Endothelial cell of umbilical vein (primary cell): ENCODE results near the gene TBX21. TPM values are rescaled to one million over a fixed set of nuclear protein-coding genes. Genes with fewer than 3 reads are reported as not detected.
"Not testable (repeated sequence)": the region's sequence is repeated elsewhere in the genome, so short reads cannot be mapped to it uniquely, and the experiment has no call there.

ENCODE experiments used
- BruUV-seq: library from RNA; stranded (reverse); fragments of 400-500 nt; replicated peaks from 2 replicates; lab custom pipeline; 2021; lab: Mats Ljungman, UMichigan
- CTCF ChIA-PET: fragments of 300-600, 350-600 bp; sonication (Branson Sonifier 250); formaldehyde crosslinking; loops from one replicate; lab custom pipeline; 2021; ENCODE audit warnings: antibody characterized with exemption, inconsistent platforms; lab: Charles Lee
- POLR2A ChIA-PET: fragments of 300-600, 350-600 bp; sonication (Branson Sonifier 250); formaldehyde crosslinking; loops from one replicate; lab custom pipeline; 2021; ENCODE audit warnings: antibody characterized with exemption, inconsistent platforms; lab: Charles Lee
- DNase-seq: peaks from one replicate; pipeline ENCODE4 v3.0.0-alpha.2; 2011; ENCODE audit warnings: low read depth, low spot score
- FAIRE-seq: peaks from 2 replicates; lab custom pipeline; 2011; peaks lifted over from hg19 to GRCh38; lab: Jason Lieb, UNC
- H2AFZ ChIP-seq: 2 replicates; pipeline ENCODE4 v1.6.0; 2012; ENCODE audit warnings: low read depth, low read length, control low read depth, inconsistent platforms
- H3K27ac ChIP-seq: 2 replicates; pipeline ENCODE4 v1.5.1; 2011; ENCODE audit warnings: low read depth, mild to moderate bottlenecking, control low read depth, low read length, moderate library complexity; ENCODE audit not compliant: insufficient read depth
- H3K27me3 ChIP-seq, 2 experiments: 2 replicates each; pipeline versions ENCODE4 v1.6.0 to v1.6.1; 2011; ENCODE audit warnings: low read length in 2 of 2, mixed read lengths in 1 of 2; ENCODE audit not compliant: control insufficient read depth in 2 of 2, insufficient read depth in 2 of 2
- H3K36me3 ChIP-seq, 2 experiments: 2 replicates in 1 of 2; 3 replicates in 1 of 2; pipeline ENCODE4 v1.5.1; 2011; ENCODE audit warnings: low read length in 2 of 2, mild to moderate bottlenecking in 1 of 2, moderate library complexity in 1 of 2; ENCODE audit not compliant: control insufficient read depth in 2 of 2, insufficient read depth in 2 of 2; ENCODE audit errors: extremely low read depth in 1 of 2
- H3K4me1 ChIP-seq: 3 replicates; pipeline ENCODE4 v1.5.1; 2011; ENCODE audit warnings: mild to moderate bottlenecking, low read length; ENCODE audit not compliant: control insufficient read depth, insufficient read depth; ENCODE audit errors: extremely low read depth
- H3K4me2 ChIP-seq: 2 replicates; pipeline ENCODE4 v1.6.1; 2011; ENCODE audit warnings: low read length, control low read depth, mixed read lengths; ENCODE audit not compliant: insufficient read depth
- H3K4me3 ChIP-seq, 3 experiments: fragments of 200-600 bp in 1 of 3; sonication (generic), shearing (Covaris generic) in 1 of 3; replicated peaks in 1 of 3; 2 replicates each; pipeline ENCODE4 v1.5.1; 2011 to 2016; ENCODE audit warnings: control low read depth in 3 of 3, low read length in 3 of 3, mild to moderate bottlenecking in 2 of 3, inconsistent platforms in 1 of 3, low read depth in 1 of 3, moderate library complexity in 1 of 3; ENCODE audit not compliant: insufficient read depth in 1 of 3
- H3K79me2 ChIP-seq: 2 replicates; pipeline ENCODE4 v1.6.0; 2012; ENCODE audit warnings: low read length, inconsistent platforms; ENCODE audit not compliant: control insufficient read depth, insufficient read depth
- H3K9ac ChIP-seq: replicated peaks from 2 replicates; pipeline ENCODE3; 2011; ENCODE audit warnings: low read length, control low read depth; ENCODE audit not compliant: insufficient read depth; ENCODE audit errors: extremely low read depth
- H3K9me1 ChIP-seq: replicated peaks from 3 replicates; pipeline ENCODE4 v1.6.0; 2011; ENCODE audit warnings: mild to moderate bottlenecking, low read length; ENCODE audit not compliant: control insufficient read depth, insufficient read depth; ENCODE audit errors: extremely low read depth
- H3K9me3 ChIP-seq: replicated peaks from 2 replicates; pipeline ENCODE4 v1.5.1; 2012; ENCODE audit warnings: low read length, inconsistent platforms; ENCODE audit not compliant: control insufficient read depth, insufficient read depth
- H4K20me1 ChIP-seq: replicated peaks from 2 replicates; pipeline ENCODE3; 2011; ENCODE audit warnings: mild to moderate bottlenecking, low read length; ENCODE audit not compliant: control insufficient read depth, insufficient read depth; ENCODE audit errors: extremely low read depth
- CTCF ChIP-seq, 2 donors: IDR thresholded peaks; 1 replicate in 1 of 2; 2 replicates in 1 of 2; pipeline ENCODE4 v1.5.1; 2011; ENCODE audit warnings: low read length in 2 of 2, mild to moderate bottlenecking in 2 of 2, moderate library complexity in 2 of 2, control low read depth in 1 of 2, inconsistent platforms in 1 of 2, low read depth in 1 of 2; ENCODE audit not compliant: insufficient read depth in 1 of 2; ENCODE audit errors: extremely low read depth in 1 of 2
- EZH2 ChIP-seq: IDR thresholded peaks from 2 replicates; pipeline ENCODE4 v1.6.1; 2012; ENCODE audit warnings: borderline replicate concordance, low read depth, mild to moderate bottlenecking, moderate library complexity, low read length, inconsistent platforms; ENCODE audit not compliant: severe bottlenecking
- FOS ChIP-seq: IDR thresholded peaks from 2 replicates; pipeline ENCODE4 v1.6.1; 2011; ENCODE audit warnings: mild to moderate bottlenecking, low read length, moderate library complexity, borderline replicate concordance; ENCODE audit not compliant: insufficient read depth
- GATA2 ChIP-seq: IDR thresholded peaks from 2 replicates; pipeline ENCODE4 v1.7.0; 2011; ENCODE audit warnings: low read depth, mild to moderate bottlenecking, moderate library complexity, mixed read lengths, low read length; ENCODE audit not compliant: insufficient read length, insufficient read depth
- JUN ChIP-seq: IDR thresholded peaks from 2 replicates; pipeline ENCODE4 v1.6.1; 2011; ENCODE audit warnings: borderline replicate concordance, low read depth; ENCODE audit not compliant: insufficient read length, insufficient read depth
- MAX ChIP-seq: IDR thresholded peaks from 2 replicates; pipeline ENCODE4 v1.6.1; 2011; ENCODE audit not compliant: insufficient read depth, insufficient read length
- MYC ChIP-seq: IDR thresholded peaks from one replicate; pipeline ENCODE4 v1.6.1; 2011; ENCODE audit warnings: mild to moderate bottlenecking, low read depth, low read length
- POLR2A ChIP-seq: IDR thresholded peaks from 2 replicates; pipeline ENCODE4 v1.6.1; 2012; ENCODE audit warnings: low read depth, mild to moderate bottlenecking, control low read depth, low read length
- POLR2AphosphoS5 ChIP-seq: IDR thresholded peaks from 2 replicates; pipeline ENCODE4 v1.6.1; 2012; ENCODE audit warnings: low read depth, mild to moderate bottlenecking, control low read depth, low read length, moderate library complexity; ENCODE audit not compliant: insufficient read depth
- dilution Hi-C: fragments of 300-500 bp; cut with MboI; formaldehyde crosslinking; loops from one replicate; pipeline ENCODE4 v1.15.0; 2019; ENCODE audit warnings: low sequenced_read_pairs; ENCODE audit not compliant: extremely low pct_ligation_motif_present
- intact Hi-C: fragments of 100-400 bp; cut with micrococcal nuclease; formaldehyde crosslinking; loops from one replicate; pipeline ENCODE4 v1.10.0; 2022
- polyA plus RNA-seq, 4 experiments: library from polyadenylated mRNA; depleted of rRNA in 3 of 4; stranded (reverse) in 3 of 4; unstranded in 1 of 4; fragments of >200 nt; gene quantifications; 2 replicates each; pipeline versions ENCODE4 v1.2.1 to v1.2.3, GENCODE V29; 2011 to 2012; ENCODE audit warnings: missing spikeins in 1 of 4
- total RNA-seq: library from RNA; stranded (reverse); gene quantifications from 2 replicates; pipeline ENCODE4 v1.2.3, GENCODE V29; 2021

TBX21 gene
- total and polyA plus RNA-seq, 2 donors (not counting 3 experiments of a cell fraction or from before 2014, with no cell fraction given): not detected

- no peaks in the 10 kb centered on the region for H3K79me2 ChIP-seq
- no peak overlapping the region for H3K4me2 ChIP-seq
- no peak overlapping the region for H3K4me3 ChIP-seq
- no peak overlapping the region for H2AFZ ChIP-seq
- CTCF ChIA-PET: interaction anchor here (0.6 kb wide), 1 partner anchor 13 kb away, joined by 3 read pairs; no protein-coding TSS in a partner anchor
- no peaks in the 10 kb centered on the region for H3K4me1 ChIP-seq
- no TSS peak for BruUV-seq
- no peaks in the 10 kb centered on the region for H3K9me3 ChIP-seq
- peaks cover 9 to 12% of the 10 kb centered on the region in 2 experiments for H3K27me3 ChIP-seq
- no peak overlapping the region for H3K27ac ChIP-seq
- intact Hi-C loops (no loop called here), dilution Hi-C loops (no loop called here)
- H3K9ac ChIP-seq: no peak overlapping the region
- H3K9me1 ChIP-seq: no peaks in the 10 kb centered on the region
- no peaks in the 10 kb centered on the region for H4K20me1 ChIP-seq
- no peaks in the 10 kb centered on the region for H3K36me3 ChIP-seq
- DNase-seq (no peak), FAIRE-seq (no peak)
- no peak for TF ChIP-seq POLR2A
- no peak for TF ChIP-seq MYC
- TF ChIP-seq GATA2: no peak
- no peak for TF ChIP-seq MAX
- no peak for TF ChIP-seq EZH2
- TF ChIP-seq FOS: no peak
- TF ChIP-seq POLR2AphosphoS5: no peak
- no peak for TF ChIP-seq CTCF (IDR thresholded peaks at IDR 0.05; ENCODE audit: extremely low read depth in 1 of 2, insufficient read depth in 1 of 2, low read depth in 1 of 2, low read length in 2 of 2)
- no peak for TF ChIP-seq JUN
- POLR2A ChIA-PET: no interaction called here
Observed at GRCh38 chr17:47739150-47739549, 6.1 kb downstream of the TBX21 start.

GRCh38 chr17:47739945-47740344 lies 6.9 kb downstream of the TBX21 start:
- H3K9me3 ChIP-seq, POLR2A ChIA-PET, H3K9ac ChIP-seq, H3K4me1 ChIP-seq, FAIRE-seq, BruUV-seq, dilution Hi-C loops, H3K36me3 ChIP-seq, DNase-seq, H3K9me1 ChIP-seq, H3K4me3 ChIP-seq, H4K20me1 ChIP-seq, H3K27me3 ChIP-seq, H3K4me2 ChIP-seq, H3K79me2 ChIP-seq, CTCF ChIA-PET, H3K27ac ChIP-seq, intact Hi-C loops, H2AFZ ChIP-seq: not testable (repeated sequence)
